GM20431 (cell line): Measurements from ENCODE around the gene LRRC36.

Experiments used
- in situ Hi-C: fragments of 300-500 bp; cut with MseI, MboI; formaldehyde crosslinking; loops from one replicate; pipeline ENCODE4 v1.15.0; 2020; ENCODE audit warnings: low sequenced_read_pairs; ENCODE audit not compliant: unreplicated experiment

The LRRC36 gene

GRCh38 chr16:67388191-67388590 lies 61.6 kb downstream of the LRRC36 start:
- in situ Hi-C loops: no loop called here

- in situ Hi-C loops: no loop called here
These were observed 62.0 kb downstream of the LRRC36 start for GRCh38 chr16:67388591-67388990.

GRCh38 chr16:67389911-67390815 lies 63.5 kb downstream of the LRRC36 start:
- in situ Hi-C loops: no loop called here

DNA sequence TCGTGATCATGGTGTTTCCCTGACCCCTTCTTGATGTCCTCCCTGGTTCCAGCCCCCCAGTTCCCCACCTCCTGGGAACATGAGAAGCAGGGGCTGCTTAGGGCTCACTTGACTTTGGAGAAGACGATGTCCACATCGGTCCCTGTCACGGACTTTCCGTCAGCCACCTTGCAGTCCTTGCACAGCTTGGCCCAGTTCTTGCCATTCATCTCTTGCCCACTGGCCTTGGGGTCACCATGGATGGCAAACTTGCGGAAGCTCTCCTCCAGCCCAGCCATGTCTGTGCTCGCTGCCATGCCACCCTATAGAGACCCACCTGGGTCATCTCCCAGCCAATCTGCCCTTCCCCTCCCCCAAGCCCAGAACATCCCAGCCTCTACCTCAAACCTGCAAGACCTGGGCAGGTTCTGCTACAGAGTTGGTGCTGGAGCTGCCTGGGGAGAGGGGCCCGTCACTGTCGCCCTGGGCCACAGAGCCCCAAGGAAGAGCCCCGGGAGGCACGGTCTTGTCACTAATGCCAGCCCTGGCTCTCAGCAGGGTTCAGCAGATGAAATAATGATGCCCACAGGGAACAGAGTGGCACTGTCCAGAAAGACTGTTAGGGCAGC lies 64.3 kb downstream of the LRRC36 start:
- in situ Hi-C loops: no loop called here

- in situ Hi-C loops: no loop called here
These were observed 65.0 kb downstream of the LRRC36 start for GRCh38 chr16:67391424-67392300.

GRCh38 chr16:67392301-67393059 lies 65.9 kb downstream of the LRRC36 start:
- in situ Hi-C loops: no loop called here

DNA sequence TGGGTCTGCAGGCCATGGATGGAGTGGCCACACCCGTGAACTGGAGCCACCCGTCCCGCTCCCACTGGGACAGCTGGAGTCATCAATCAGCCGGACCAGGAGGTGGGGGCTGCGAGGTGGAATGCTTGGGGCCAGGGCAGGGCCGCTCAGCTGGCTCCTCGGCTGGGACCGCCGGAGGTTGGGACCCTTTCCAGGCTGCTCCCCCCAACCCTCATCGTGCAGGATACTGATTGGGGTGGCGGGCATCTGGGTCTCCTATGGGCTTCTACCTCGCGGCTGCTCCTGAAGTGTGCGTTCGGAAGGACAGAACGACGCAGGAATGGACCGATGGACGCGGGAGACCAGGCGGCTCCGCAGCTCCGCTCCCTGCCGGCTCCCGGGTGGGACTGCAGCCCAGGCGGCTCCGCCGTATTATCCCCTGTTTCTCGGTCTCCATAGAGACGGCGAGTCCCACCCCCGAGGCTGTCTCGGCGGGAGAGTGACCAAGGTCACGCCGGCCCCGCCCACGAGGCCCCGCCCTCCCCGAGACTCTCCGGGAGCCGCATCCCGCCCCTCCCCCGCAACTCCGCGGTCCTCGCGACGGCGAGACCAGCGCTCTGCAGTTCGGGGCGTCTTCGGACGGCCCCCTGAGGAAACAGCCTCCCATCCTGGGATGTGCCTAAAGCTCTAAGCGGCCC lies 66.6 kb downstream of the LRRC36 start, which contains the start of gene TPPP3:
TSS of gene TPPP3 (minus strand) at position 388 of the 677 bp plus-strand sequence. CDS start 2,387 bp downstream, outside the sequence.
- in situ Hi-C loops: no loop called here

DNA sequence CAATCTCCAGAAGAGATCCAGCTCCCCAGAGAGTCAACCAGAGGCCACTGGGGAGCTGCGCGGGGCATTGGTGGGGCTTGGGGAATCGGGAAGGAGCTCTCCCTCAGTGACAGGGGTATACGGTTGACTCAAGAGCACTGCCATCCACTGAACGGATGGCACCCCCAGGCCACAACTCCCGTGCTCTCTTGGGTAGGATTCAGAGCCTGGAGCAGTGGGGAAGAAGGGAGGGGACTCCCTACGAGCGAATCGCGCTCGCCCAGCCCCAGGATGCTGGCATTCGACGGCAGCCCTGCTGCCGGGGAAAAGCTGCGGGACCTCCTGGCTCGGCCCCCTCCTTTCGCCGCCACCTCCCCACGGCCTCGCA lies 67.2 kb downstream of the LRRC36 start:
- in situ Hi-C loops: no loop called here

DNA sequence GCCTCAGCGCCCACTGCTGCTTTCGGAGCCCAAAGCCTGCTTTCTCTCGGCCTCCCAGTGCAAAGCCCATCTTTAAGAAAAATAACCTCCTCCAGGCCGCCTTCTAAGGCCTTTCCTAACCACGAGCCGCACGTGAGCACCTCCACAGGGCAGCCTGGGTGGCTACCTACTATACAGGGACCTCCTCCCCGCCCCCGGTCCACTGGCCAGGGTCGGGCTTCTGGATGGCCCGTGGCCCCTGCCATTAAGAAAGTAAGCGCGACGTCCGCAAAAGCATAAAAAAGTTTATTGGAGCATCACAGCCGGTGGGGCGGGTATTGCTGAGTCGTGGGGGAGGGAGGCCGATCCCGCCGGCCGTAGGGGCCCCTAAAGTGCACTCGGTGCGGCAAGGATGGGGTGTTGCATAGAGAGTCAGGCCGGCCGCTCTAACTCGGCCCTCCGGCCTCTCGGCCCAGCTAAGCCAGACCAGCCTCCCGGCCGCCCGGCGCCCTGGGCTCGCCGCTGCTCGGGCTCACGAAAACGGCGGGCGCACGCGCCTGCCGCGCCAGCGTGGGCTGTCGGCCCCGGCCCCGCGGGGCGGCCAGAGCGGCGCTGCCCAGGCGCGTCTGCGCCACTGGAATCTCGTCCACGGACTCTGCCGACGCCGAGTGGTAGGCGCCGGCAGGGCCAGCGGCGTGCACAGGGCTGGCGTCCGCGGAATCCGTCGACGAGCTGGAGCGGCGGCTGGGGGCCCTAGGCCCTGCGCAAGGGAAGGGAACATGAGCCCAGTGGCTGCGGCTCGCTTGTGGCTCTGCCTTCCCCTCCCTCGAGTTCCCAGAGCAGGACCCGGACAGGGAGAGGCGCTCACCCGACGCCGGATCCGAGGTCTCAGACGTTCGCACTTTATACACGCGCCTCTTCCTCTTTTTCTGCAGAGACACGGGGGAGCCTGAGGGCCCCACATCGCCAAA lies 67.8 kb downstream of the LRRC36 start:
- in situ Hi-C loops: no loop called here

DNA sequence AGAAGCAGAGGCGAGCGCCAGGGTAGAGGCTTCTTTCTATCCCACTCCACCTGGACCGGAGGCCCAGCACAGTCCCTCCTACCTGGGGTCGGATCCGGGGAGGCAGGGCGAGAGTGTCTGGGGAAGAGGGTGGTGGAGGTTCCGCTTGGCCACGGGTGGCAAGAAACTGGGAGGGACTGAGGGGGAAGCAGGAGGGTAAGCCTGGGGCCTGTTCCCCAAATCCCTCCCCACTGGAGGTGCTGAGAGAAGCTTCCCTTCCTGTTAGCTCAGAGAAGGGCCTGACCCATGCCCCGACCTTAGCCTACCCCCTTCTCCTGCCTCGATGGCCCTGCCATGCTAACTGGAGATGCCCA lies 68.5 kb downstream of the LRRC36 start:
- in situ Hi-C loops: no loop called here

- in situ Hi-C loops: no loop called here
These were observed 69.0 kb downstream of the LRRC36 start for GRCh38 chr16:67395458-67396158.

GRCh38 chr16:67396159-67397035 lies 69.8 kb downstream of the LRRC36 start:
- in situ Hi-C loops: no loop called here

- in situ Hi-C loops: no loop called here
These were observed 70.6 kb downstream of the LRRC36 start for GRCh38 chr16:67397036-67397801.

DNA sequence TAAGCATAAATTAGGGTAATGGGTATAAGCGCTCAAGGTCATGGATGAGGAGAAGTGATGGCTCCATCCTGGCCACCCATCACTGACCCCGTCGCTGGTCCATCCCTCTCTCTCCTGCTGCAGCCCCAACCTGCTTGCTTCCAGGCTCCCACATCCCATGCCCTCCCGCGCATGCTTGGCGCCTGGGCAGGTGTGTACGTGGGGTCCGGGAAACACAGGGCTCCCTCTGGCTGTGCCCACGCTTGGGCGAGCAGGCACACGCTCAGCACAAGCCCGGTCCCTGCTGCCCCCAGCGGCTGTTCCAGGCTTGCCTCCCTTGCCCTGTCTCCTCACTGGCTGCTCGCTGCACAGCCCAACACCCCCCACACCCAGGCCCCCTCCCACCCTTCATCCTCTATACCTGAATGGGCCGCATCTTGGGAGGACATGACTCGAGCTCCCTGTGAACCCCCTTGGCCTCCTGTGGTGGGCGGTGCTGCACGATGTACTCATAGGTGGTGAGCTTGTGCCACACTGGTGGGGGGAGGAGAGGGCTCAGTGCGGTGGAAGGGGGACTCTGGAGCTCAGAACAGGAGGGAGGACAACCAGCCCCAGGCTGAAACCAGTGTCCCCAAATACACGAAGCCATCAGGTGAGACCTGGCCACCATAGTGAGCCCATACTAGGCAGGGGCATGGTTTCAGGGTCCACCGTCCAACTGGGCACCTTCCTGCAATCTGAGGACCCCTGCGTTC lies 71.4 kb downstream of the LRRC36 start:
- in situ Hi-C loops: no loop called here

DNA sequence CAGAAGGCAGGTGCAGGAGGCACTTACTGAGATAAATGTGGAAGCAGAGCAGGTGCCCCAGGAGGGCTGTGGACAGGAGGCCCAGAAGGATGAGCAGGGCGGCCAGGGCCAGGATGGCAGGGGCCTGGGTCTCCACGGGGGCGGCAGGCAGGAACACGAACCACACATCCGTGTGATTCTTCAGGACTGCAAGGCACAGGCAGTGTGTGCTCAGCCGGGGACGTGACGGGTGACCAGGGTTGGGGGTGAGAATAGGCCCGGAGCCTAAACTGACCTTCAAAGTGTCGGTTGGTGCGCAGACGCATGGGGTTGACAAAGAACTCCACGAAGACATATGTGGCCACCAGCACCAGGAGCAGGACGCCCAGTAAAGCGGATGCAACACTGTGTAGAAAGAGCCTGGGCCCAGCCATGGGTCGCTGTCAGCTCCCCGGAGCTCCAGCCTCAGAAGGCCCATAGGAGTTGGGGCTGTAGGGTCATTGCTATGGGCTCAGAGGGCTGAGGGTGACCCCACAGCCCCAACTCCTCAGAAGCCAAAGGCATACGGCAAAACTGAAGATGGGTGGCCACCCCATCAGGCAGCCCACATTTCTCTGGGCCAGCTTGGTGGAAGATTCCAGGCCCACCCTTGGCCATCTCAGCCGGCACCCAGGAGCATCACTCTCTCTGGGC lies 72.1 kb downstream of the LRRC36 start:
- in situ Hi-C loops: no loop called here
